H1 (cell line): ENCODE results near the gene ZNF697. TPM values are rescaled to one million over a fixed set of nuclear protein-coding genes. Genes with fewer than 3 reads are reported as not detected.

Source experiments
- CTCF ChIA-PET: fragments of 300-600 bp; sonication (Branson Sonifier 250); formaldehyde crosslinking; loops from one replicate; lab custom pipeline; 2021; ENCODE audit not compliant: partially characterized antibody; lab: Charles Lee
- POLR2A ChIA-PET: fragments of 300-600 bp; sonication (Branson Sonifier 250); formaldehyde crosslinking; loops from one replicate; lab custom pipeline; 2021; ENCODE audit warnings: inconsistent platforms; ENCODE audit not compliant: partially characterized antibody; lab: Charles Lee
- DNase-seq, 2 experiments: peaks; one replicate each; pipeline versions ENCODE4 v3.0.0 to v3.0.0-alpha.2; 2010 to 2022; ENCODE audit warnings: low spot score in 2 of 2, low read depth in 1 of 2, mixed read lengths in 1 of 2
- FAIRE-seq: peaks from 2 replicates; lab custom pipeline; 2011; peaks lifted over from hg19 to GRCh38; lab: Jason Lieb, UNC
- H2AFZ ChIP-seq: 2 replicates; pipeline ENCODE4 v1.8.1; 2012; ENCODE audit warnings: low read length, inconsistent platforms
- H2AK5ac ChIP-seq: 2 replicates; pipeline ENCODE4 v1.6.1; 2013; ENCODE audit warnings: low read depth, low read length
- H2BK120ac ChIP-seq: replicated peaks from 2 replicates; pipeline ENCODE3; 2013; ENCODE audit warnings: low read depth, low read length, inconsistent platforms
- H2BK12ac ChIP-seq: 2 replicates; pipeline ENCODE4 v1.6.1; 2013; ENCODE audit warnings: low read depth, low read length
- H2BK15ac ChIP-seq: 2 replicates; pipeline ENCODE4 v1.6.1; 2013; ENCODE audit warnings: low read length
- H2BK20ac ChIP-seq: 2 replicates; pipeline ENCODE4 v1.6.1; 2013; ENCODE audit warnings: low read length
- H2BK5ac ChIP-seq: 2 replicates; pipeline ENCODE4 v1.6.1; 2013; ENCODE audit warnings: low read depth, low read length
- H3K14ac ChIP-seq: 2 replicates; pipeline ENCODE4 v1.6.1; 2013; ENCODE audit warnings: inconsistent platforms; ENCODE audit not compliant: insufficient read length
- H3K18ac ChIP-seq: 2 replicates; pipeline ENCODE4 v1.6.1; 2013; ENCODE audit warnings: low read length; ENCODE audit errors: extremely low read depth
- H3K23ac ChIP-seq: 2 replicates; pipeline ENCODE4 v1.6.1; 2013; ENCODE audit warnings: inconsistent platforms; ENCODE audit not compliant: insufficient read length
- H3K23me2 ChIP-seq: 2 replicates; pipeline ENCODE4 v1.6.1; 2013; ENCODE audit warnings: low read depth, low read length
- H3K27ac ChIP-seq: 2 replicates; pipeline ENCODE4 v1.6.1; 2011; ENCODE audit warnings: low read depth, low read length, inconsistent platforms
- H3K27me3 ChIP-seq, 4 experiments: replicated peaks in 1 of 4; 1 replicate in 1 of 4; 2 replicates in 3 of 4; pipeline versions ENCODE4 v1.6.1 to v1.8.1; 2011 to 2013; ENCODE audit warnings: low read length in 3 of 4, mild to moderate bottlenecking in 3 of 4, inconsistent platforms in 2 of 4, mixed read lengths in 2 of 4, moderate library complexity in 1 of 4; ENCODE audit not compliant: control insufficient read depth in 3 of 4, insufficient read depth in 3 of 4; ENCODE audit errors: extremely low read depth in 1 of 4
- H3K36me3 ChIP-seq, 4 experiments: 2 replicates each; pipeline versions ENCODE4 v1.6.1 to v1.8.1; 2011 to 2013; ENCODE audit warnings: mild to moderate bottlenecking in 4 of 4, low read length in 3 of 4, moderate library complexity in 2 of 4, control low read depth in 1 of 4, inconsistent platforms in 1 of 4; ENCODE audit not compliant: insufficient read depth in 4 of 4, control insufficient read depth in 2 of 4
- H3K4ac ChIP-seq: replicated peaks from 2 replicates; pipeline ENCODE3; 2013; ENCODE audit warnings: low read length, low read depth, mixed read lengths, inconsistent platforms; ENCODE audit not compliant: insufficient read length
- H3K4me1 ChIP-seq, 4 experiments: replicated peaks in 1 of 4; 1 replicate in 1 of 4; 2 replicates in 3 of 4; pipeline versions ENCODE4 v1.6.1 to v1.8.1; 2011 to 2013; ENCODE audit warnings: low read length in 3 of 4, inconsistent platforms in 2 of 4, mixed read lengths in 1 of 4; ENCODE audit not compliant: insufficient read depth in 4 of 4, control insufficient read depth in 3 of 4
- H3K4me2 ChIP-seq, 2 experiments: 2 replicates each; pipeline versions ENCODE4 v1.6.1 to v1.8.1; 2011 to 2013; ENCODE audit warnings: low read depth in 2 of 2, low read length in 2 of 2, control low read depth in 1 of 2, inconsistent platforms in 1 of 2, mild to moderate bottlenecking in 1 of 2; ENCODE audit not compliant: insufficient read depth in 1 of 2
- H3K4me3 ChIP-seq, 4 experiments: fragments of 200-600, 300-600 bp in 1 of 4; sonication (generic), shearing (Covaris generic), sonication (Bioruptor Twin) in 1 of 4; 2 replicates each; pipeline versions ENCODE4 v1.5.1 to v1.8.1; 2011 to 2016; ENCODE audit warnings: low read length in 4 of 4, low read depth in 3 of 4, control low read depth in 2 of 4, inconsistent platforms in 2 of 4, mild to moderate bottlenecking in 2 of 4, mixed read lengths in 1 of 4, moderate library complexity in 1 of 4; ENCODE audit not compliant: insufficient read depth in 2 of 4; ENCODE audit errors: extremely low read depth in 1 of 4
- H3K56ac ChIP-seq: replicated peaks from 2 replicates; pipeline ENCODE3; 2013; ENCODE audit warnings: low read depth, mild to moderate bottlenecking, mixed read lengths, low read length, inconsistent platforms; ENCODE audit not compliant: insufficient read length
- H3K79me1 ChIP-seq: 2 replicates; pipeline ENCODE4 v1.6.1; 2013; ENCODE audit warnings: low read depth, low read length, control low read depth
- H3K79me2 ChIP-seq, 2 experiments: 2 replicates each; pipeline versions ENCODE4 v1.6.1 to v1.8.1; 2012 to 2013; ENCODE audit warnings: low read length in 2 of 2, mild to moderate bottlenecking in 2 of 2, inconsistent platforms in 1 of 2; ENCODE audit not compliant: insufficient read depth in 2 of 2, control insufficient read depth in 1 of 2
- H3K9ac ChIP-seq, 4 experiments: replicated peaks in 1 of 4; 1 replicate in 1 of 4; 2 replicates in 3 of 4; pipeline versions ENCODE4 v1.6.1 to v1.8.1; 2011 to 2013; ENCODE audit warnings: low read depth in 3 of 4, low read length in 3 of 4, control low read depth in 2 of 4, mild to moderate bottlenecking in 2 of 4, moderate library complexity in 2 of 4, inconsistent platforms in 1 of 4; ENCODE audit errors: extremely low read depth in 1 of 4
- H3K9me3 ChIP-seq, 2 experiments: 2 replicates each; pipeline versions ENCODE4 v1.6.1 to v1.8.1; 2012 to 2013; ENCODE audit warnings: mild to moderate bottlenecking in 2 of 2, moderate library complexity in 2 of 2, control low read depth in 1 of 2, inconsistent platforms in 1 of 2, low read depth in 1 of 2, low read length in 1 of 2, mixed read lengths in 1 of 2; ENCODE audit not compliant: insufficient read depth in 2 of 2
- H4K20me1 ChIP-seq, 2 experiments: replicated peaks in 1 of 2; 2 replicates each; pipeline versions ENCODE3 to v1.8.1; 2011 to 2013; ENCODE audit warnings: inconsistent platforms in 2 of 2, low read length in 2 of 2, mild to moderate bottlenecking in 1 of 2; ENCODE audit not compliant: insufficient read depth in 2 of 2, control insufficient read depth in 1 of 2
- H4K5ac ChIP-seq: 2 replicates; pipeline ENCODE4 v1.6.1; 2013; ENCODE audit warnings: low read length, low read depth, mixed read lengths, inconsistent platforms; ENCODE audit not compliant: insufficient read length
- H4K8ac ChIP-seq: 2 replicates; pipeline ENCODE4 v1.8.0; 2013; ENCODE audit warnings: mild to moderate bottlenecking, moderate library complexity, low read length, inconsistent platforms; ENCODE audit not compliant: insufficient read depth; ENCODE audit errors: extremely low read depth
- H4K91ac ChIP-seq: replicated peaks from 2 replicates; pipeline ENCODE3; 2013; ENCODE audit warnings: low read length, mixed read lengths, inconsistent platforms; ENCODE audit not compliant: insufficient read length
- ASH2L ChIP-seq: fragments of 200-600, 300-600 bp; sonication (generic); IDR thresholded peaks from one replicate; pipeline ENCODE4 v1.7.1; 2017; ENCODE audit warnings: low read length
- CREB1 ChIP-seq: IDR thresholded peaks from 2 replicates; pipeline ENCODE4 v1.6.1; 2012; ENCODE audit warnings: inconsistent platforms
- E2F6 ChIP-seq: IDR thresholded peaks from 2 replicates; pipeline ENCODE4 v1.6.1; 2012; ENCODE audit warnings: inconsistent platforms
- HDAC2 ChIP-seq, 2 experiments: fragments of 300-600 bp in 1 of 2; sonication (generic) in 1 of 2; IDR thresholded peaks; 2 replicates each; pipeline ENCODE4 v1.6.1; 2011 to 2012; ENCODE audit warnings: low read depth in 2 of 2, low read length in 2 of 2, mild to moderate bottlenecking in 2 of 2, moderate library complexity in 2 of 2, borderline replicate concordance in 1 of 2, inconsistent platforms in 1 of 2
- MAX ChIP-seq: IDR thresholded peaks from 2 replicates; pipeline ENCODE4 v1.6.1; 2012; ENCODE audit warnings: inconsistent platforms
- NANOG ChIP-seq: IDR thresholded peaks from 2 replicates; pipeline ENCODE4 v1.6.1; 2011; ENCODE audit warnings: low read length, low read depth, mild to moderate bottlenecking, inconsistent platforms; ENCODE audit not compliant: insufficient read depth, poor library complexity, severe bottlenecking
- PHF8 ChIP-seq: fragments of 200-600 bp; sonication (generic); conservative IDR thresholded peaks from 2 replicates; pipeline ENCODE4 v1.7.1; 2012; ENCODE audit warnings: low read depth, mild to moderate bottlenecking, inconsistent platforms, low read length, moderate library complexity
- POLR2AphosphoS5 ChIP-seq: IDR thresholded peaks from 2 replicates; pipeline ENCODE4 v1.6.1; 2011; ENCODE audit warnings: low read depth, low read length
- RAD21 ChIP-seq, 2 experiments: IDR thresholded peaks in 1 of 2; conservative IDR thresholded peaks in 1 of 2; 2 replicates each; pipeline ENCODE4 v1.6.1; 2011; ENCODE audit warnings: low read depth in 2 of 2, low read length in 2 of 2, improper control_type of control experiment in 1 of 2, inconsistent platforms in 1 of 2, mild to moderate bottlenecking in 1 of 2, moderate library complexity in 1 of 2
- RFX5 ChIP-seq: IDR thresholded peaks from 2 replicates; pipeline ENCODE4 v1.6.1; 2011; ENCODE audit warnings: low read depth, low read length, improper control_type of control experiment, borderline replicate concordance
- SP2 ChIP-seq: IDR thresholded peaks from 2 replicates; pipeline ENCODE4 v1.6.1; 2012; ENCODE audit warnings: mild to moderate bottlenecking, low read length, inconsistent platforms
- SUZ12 ChIP-seq: fragments of 200-600 bp; sonication (generic); IDR thresholded peaks from 2 replicates; pipeline ENCODE4 v1.6.1; 2012; ENCODE audit warnings: mild to moderate bottlenecking, inconsistent platforms, low read length, moderate library complexity, mixed read lengths
- TBP ChIP-seq: IDR thresholded peaks from 2 replicates; pipeline ENCODE4 v1.6.1; 2011; ENCODE audit warnings: low read depth, low read length, improper control_type of control experiment
- WGBS, 2 experiments: shearing (Covaris generic) in 1 of 2; methylation state at CpG; one replicate each; pipeline versions ENCODE4 v1.1.6 to v1.1.7; 2013 to 2015; ENCODE audit warnings: low lambda C conversion rate in 2 of 2, mixed read lengths in 2 of 2, inconsistent platforms in 1 of 2, low coverage in 1 of 2, missing lambda C conversion rate in 1 of 2; ENCODE audit not compliant: insufficient replicate concordance in 2 of 2, insufficient coverage in 1 of 2, insufficient read length in 1 of 2; ENCODE audit errors: extremely low coverage in 1 of 2, missing lambda C conversion rate in 1 of 2; 5-methylcytosine and 5-hydroxymethylcytosine counted together
- polyA plus RNA-seq, 7 experiments: library from polyadenylated mRNA; depleted of rRNA in 3 of 7; stranded (reverse) in 5 of 7; unstranded in 2 of 7; fragments of >200 nt in 5 of 7; fragments of 200-250 nt in 2 of 7; gene quantifications; 1 replicate in 5 of 7; 2 replicates in 1 of 7; 4 replicates in 1 of 7; pipeline versions ENCODE4 v1.2.1 to v1.2.3, GENCODE V29; 2011 to 2013; ENCODE audit warnings: missing spikeins in 2 of 7, mixed read lengths in 2 of 7
- total RNA-seq: library from RNA; stranded (reverse); fragmentation: NEBNext Ultra II Directional; extraction: Animal tissue kit (Norgen Biotek cat#: 25700); gene quantifications from 2 replicates; pipeline ENCODE4 v1.2.1, GENCODE V29; 2021

Gene ZNF697
- total and polyA plus RNA-seq, 2 of the 8 experiments (the other 6 are each of a cell fraction or from before 2014, with no cell fraction given): 5.6 to 18.3 TPM

GRCh38 chr1:119662034-119662437, 14.0 kb upstream of the ZNF697 start:
- Histone ChIP-seq H3K56ac (no peak overlapping the region), H2BK15ac (no peak overlapping the region), H4K91ac (no peak overlapping the region), H3K4me2 (no peak overlapping the region), H3K9ac (no peak overlapping the region), H3K36me3 (no peaks in the 10 kb centered on the region), H3K23ac (no peak overlapping the region), H3K27me3 (no peaks in the 10 kb centered on the region), H3K14ac (no peak overlapping the region), H3K4me1 (peaks cover 0 to 5% (median 1%) of the 10 kb centered on the region in 4 experiments; a peak in 2 of 7 replicates), H4K20me1 (no peaks in the 10 kb centered on the region), H3K4me3 (no peak overlapping the region), H3K18ac (no peak overlapping the region), H3K79me2 (no peaks in the 10 kb centered on the region), H3K4ac (no peak overlapping the region), H2BK12ac (no peak overlapping the region), H4K5ac (no peak overlapping the region), H2BK20ac (no peak overlapping the region), H2BK120ac (no peak overlapping the region), H3K9me3 (no peaks in the 10 kb centered on the region), H2AFZ (no peak overlapping the region), H3K79me1 (no peaks in the 10 kb centered on the region), H3K27ac (no peak overlapping the region), H4K8ac (no peak overlapping the region), H2BK5ac (no peak overlapping the region), H2AK5ac (no peak overlapping the region), H3K23me2 (no peaks in the 10 kb centered on the region)
- no peak for FAIRE-seq
- ChIA-PET POLR2A (interaction anchor here (0.8 to 9.0 kb wide), 5 partner anchors 14 to 51 kb away, joined by 3 to 113 read pairs (median 4); partner anchors contain the start of genes PHGDH and ZNF697), CTCF (interaction anchor here (0.7 to 32.7 kb wide), 16 partner anchors 8 to 307 kb away, joined by 3 to 786 read pairs (median 4); partner anchors contain the start of genes PHGDH and ZNF697)
- 56% methylated on average over 3 of the region's 3 CpGs; no CpG with 5 or more reads in 1 of the 2 experiments for WGBS, 2 experiments
- no peak for DNase-seq
- TF ChIP-seq SP2: no peak
- no peak for TF ChIP-seq CREB1
- TF ChIP-seq E2F6: no peak
- TF ChIP-seq TBP: no peak
- TF ChIP-seq SUZ12: no peak
- TF ChIP-seq HDAC2 (IDR thresholded peaks at IDR 0.05; ENCODE audit: borderline replicate concordance in 1 of 2, low read depth in 2 of 2, low read length in 2 of 2): no peak
- no peak for TF ChIP-seq RAD21 (IDR thresholded peaks at IDR 0.05 in 1 of 2, conservative IDR thresholded peaks at IDR 0.05 in 1 of 2; ENCODE audit: low read depth in 2 of 2, low read length in 2 of 2)
- no peak for TF ChIP-seq PHF8
- TF ChIP-seq NANOG: no peak
- TF ChIP-seq RFX5: no peak
- TF ChIP-seq MAX: no peak
- TF ChIP-seq POLR2AphosphoS5: no peak
- TF ChIP-seq ASH2L: no peak
